ENCODE data around the gene MYO18A. TPM values are rescaled to one million over a fixed set of nuclear protein-coding genes. Genes with fewer than 3 reads are reported as not detected.
A peak's percentile ranks its signal among the peaks of the same experiment; 100 is the strongest.
"Not testable (repeated sequence)": the region's sequence is repeated elsewhere in the genome, so short reads cannot be mapped to it uniquely, and the experiment has no call there.

Gene MYO18A
- total and polyA plus RNA-seq, 11 donors: 83.5 to 340 (median 300) TPM

DNA sequence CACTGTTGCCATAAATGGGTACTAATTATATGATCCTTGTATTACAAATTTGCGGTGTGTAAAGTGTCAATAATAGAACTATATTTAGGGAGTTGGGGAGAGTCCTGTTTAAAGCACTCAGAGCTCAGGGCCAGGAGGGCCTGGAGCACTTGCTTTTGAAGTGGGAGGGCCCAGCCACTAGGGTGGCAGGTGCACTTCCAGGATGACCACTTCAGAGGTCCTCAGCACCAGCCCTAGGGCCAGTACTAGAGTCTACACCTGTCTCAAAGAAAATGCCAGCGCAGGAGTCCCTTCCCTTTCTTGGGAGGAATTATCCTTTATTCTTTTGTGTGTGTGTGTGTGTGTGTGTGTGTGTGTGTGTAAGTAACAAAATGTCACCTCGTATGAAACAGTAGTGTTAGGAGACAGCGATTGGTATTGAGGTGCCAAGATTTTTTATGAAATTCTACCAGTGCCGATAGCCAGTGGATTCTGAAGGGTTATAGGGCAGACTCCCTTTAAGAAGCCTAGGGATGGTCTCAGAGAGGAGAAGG is 31.9 kb downstream of the MYO18A start:
- H3K9me3 ChIP-seq: no peaks in the 10 kb centered on the region
- TF ChIP-seq, protein P1, sequence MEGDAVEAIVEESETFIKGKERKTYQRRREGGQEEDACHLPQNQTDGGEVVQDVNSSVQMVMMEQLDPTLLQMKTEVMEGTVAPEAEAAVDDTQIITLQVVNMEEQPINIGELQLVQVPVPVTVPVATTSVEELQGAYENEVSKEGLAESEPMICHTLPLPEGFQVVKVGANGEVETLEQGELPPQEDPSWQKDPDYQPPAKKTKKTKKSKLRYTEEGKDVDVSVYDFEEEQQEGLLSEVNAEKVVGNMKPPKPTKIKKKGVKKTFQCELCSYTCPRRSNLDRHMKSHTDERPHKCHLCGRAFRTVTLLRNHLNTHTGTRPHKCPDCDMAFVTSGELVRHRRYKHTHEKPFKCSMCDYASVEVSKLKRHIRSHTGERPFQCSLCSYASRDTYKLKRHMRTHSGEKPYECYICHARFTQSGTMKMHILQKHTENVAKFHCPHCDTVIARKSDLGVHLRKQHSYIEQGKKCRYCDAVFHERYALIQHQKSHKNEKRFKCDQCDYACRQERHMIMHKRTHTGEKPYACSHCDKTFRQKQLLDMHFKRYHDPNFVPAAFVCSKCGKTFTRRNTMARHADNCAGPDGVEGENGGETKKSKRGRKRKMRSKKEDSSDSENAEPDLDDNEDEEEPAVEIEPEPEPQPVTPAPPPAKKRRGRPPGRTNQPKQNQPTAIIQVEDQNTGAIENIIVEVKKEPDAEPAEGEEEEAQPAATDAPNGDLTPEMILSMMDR (IDR thresholded peaks at IDR 0.05): no peak
- no peak for TF ChIP-seq POLR2A (IDR thresholded peaks at IDR 0.05)
- 33 to 36% (median 34%) methylated on average over 5 of the region's 5 CpGs for WGBS, 4 donors
- ATAC-seq: no peak
- H3K27ac ChIP-seq: peak overlapping the region; percentile 7 to 87 (median 78)
- no peaks in the 10 kb centered on the region for H3K27me3 ChIP-seq
- no peaks in the 10 kb centered on the region for H3K36me3 ChIP-seq
- no peak for DNase-seq
- intact Hi-C loops (cut with DNase I): loop anchor here (2.0 to 10.0 kb wide), 9 partner anchors 30 to 416 kb away; partner anchors contain the start of genes MYO18A (in 6 of the 10), NUFIP2 (in 6 of the 10), ABHD15 (in 1 of the 10) and TP53I13 (in 1 of the 10)
- peaks cover 9 to 71% (median 37%) of the 10 kb centered on the region in 12 donors for H3K4me1 ChIP-seq
- H3K4me3 ChIP-seq: peak overlapping the region in 11 of 12 donors; percentile 21 to 68 (median 57)

DNA sequence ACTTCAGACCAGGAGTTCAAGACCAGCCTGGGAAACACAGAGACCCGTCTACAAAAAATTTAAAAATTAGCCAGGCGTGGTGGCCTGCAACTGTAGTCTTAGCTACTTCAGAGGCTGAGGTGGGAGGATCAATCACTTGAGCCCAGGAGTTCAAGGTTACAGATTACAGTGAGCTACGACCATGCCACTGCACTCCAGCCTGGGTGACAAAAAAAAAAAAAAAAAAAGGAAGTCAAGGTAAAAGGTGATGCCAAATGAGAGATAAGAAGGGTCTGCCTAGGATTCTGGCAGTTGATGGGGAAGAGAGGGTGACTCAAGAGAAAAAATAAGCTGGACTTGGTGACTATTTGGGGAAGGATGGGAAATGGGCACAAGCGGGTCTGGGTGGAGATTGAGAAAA is 32.5 kb downstream of the MYO18A start:
- 83 to 87% (median 85%) methylated on average over 4 of the region's 4 CpGs for WGBS, 4 donors
- Histone ChIP-seq H3K27me3 (no peaks in the 10 kb centered on the region), H3K4me3 (no peak overlapping the region), H3K27ac (peak overlapping the region in 4 of 12 donors; percentile 68 to 87 (median 80)), H3K4me1 (peaks cover 9 to 74% (median 38%) of the 10 kb centered on the region in 12 donors), H3K36me3 (no peaks in the 10 kb centered on the region), H3K9me3 (no peaks in the 10 kb centered on the region)
- ATAC-seq: no peak
- intact Hi-C loops (cut with DNase I): loop anchor here (2.0 to 10.0 kb wide), 9 partner anchors 31 to 417 kb away; partner anchors contain the start of genes MYO18A (in 6 of the 10), NUFIP2 (in 6 of the 10), ABHD15 (in 1 of the 10) and TP53I13 (in 1 of the 10)
- no peak for TF ChIP-seq POLR2A (IDR thresholded peaks at IDR 0.05)
- TF ChIP-seq, protein P1 (IDR thresholded peaks at IDR 0.05): no peak
- DNase-seq: no peak

DNA sequence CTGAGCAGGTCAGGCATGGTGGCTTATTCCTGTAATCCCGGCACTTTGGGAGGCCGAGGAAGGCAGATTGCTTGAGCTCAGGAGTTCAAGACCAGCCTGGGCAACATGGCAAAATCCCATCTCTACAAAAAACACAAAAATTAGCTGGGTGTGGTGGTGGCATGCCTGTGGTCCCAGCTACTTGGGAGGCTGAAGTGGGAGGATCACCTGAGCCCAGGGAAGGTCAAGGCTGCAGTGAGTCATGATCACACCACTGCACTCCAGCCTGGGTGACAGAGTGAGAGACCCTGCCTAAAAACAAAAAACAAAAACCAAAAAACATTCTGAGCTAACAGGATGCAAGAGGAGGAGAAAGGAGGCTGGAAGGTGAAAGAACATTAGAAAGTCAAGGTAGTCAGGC is 33.0 kb downstream of the MYO18A start:
- not testable (repeated sequence) for H3K27me3 ChIP-seq, H3K9me3 ChIP-seq, H3K4me3 ChIP-seq, ATAC-seq, DNase-seq, H3K36me3 ChIP-seq
- peak overlapping the region in 2 of 12 donors; percentile 0 to 36 for H3K27ac ChIP-seq
- intact Hi-C loops (cut with DNase I): loop anchor here in 8 of 10 donors (5.0 to 10.0 kb wide), 4 partner anchors 35 to 418 kb away; partner anchors contain the start of genes NUFIP2 (in 6 of the 8), ABHD15 (in 1 of the 8), MYO18A (in 1 of the 8) and TP53I13 (in 1 of the 8)
- peaks cover 9 to 77% (median 39%) of the 10 kb centered on the region in 12 donors for H3K4me1 ChIP-seq
- WGBS, 4 donors: 91 to 100% (median 96%) methylated on average over 2 of the region's 2 CpGs

DNA sequence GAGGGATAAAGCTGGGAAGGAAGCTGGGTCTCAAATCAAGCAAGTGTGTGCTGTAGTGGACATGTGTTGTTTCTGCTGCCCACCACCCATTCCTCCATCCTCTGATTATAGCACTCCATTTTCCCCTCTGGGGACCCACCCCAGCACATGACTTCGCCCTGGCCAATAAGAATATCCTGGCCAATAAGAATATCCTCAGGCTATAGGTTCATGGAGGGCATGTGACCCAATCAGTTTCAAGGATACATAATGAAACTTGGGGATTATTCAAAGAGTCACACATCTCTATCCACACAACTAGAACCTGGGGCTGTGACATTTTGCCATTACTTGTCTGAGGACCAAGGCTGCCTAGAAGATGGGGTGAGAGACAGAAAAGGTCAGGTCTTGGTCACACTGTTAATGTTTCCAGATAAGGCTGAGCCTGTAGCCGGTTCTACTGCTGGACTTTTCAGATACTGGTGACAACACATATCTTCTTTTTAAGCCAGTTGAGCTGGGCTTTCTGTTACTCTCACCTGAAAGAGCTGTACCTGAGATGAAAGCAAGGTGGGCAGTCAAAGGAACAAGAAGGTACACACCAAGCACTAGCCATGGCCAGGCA is 33.7 kb downstream of the MYO18A start:
- intact Hi-C loops (cut with DNase I): loop anchor here in 8 of 10 donors (5.0 to 10.0 kb wide), 4 partner anchors 36 to 418 kb away; partner anchors contain the start of genes NUFIP2 (in 6 of the 8), ABHD15 (in 1 of the 8), MYO18A (in 1 of the 8) and TP53I13 (in 1 of the 8)
- Histone ChIP-seq H3K9me3 (no peaks in the 10 kb centered on the region), H3K27me3 (no peaks in the 10 kb centered on the region), H3K4me1 (peaks cover 9 to 80% (median 44%) of the 10 kb centered on the region in 12 donors), H3K36me3 (no peaks in the 10 kb centered on the region), H3K4me3 (no peak overlapping the region), H3K27ac (peak overlapping the region in 5 of 12 donors; percentile 20 to 72 (median 36))
- WGBS, 4 donors: 65 to 79% (median 67%) methylated on average over 2 of the region's 2 CpGs
- TF ChIP-seq POLR2A (IDR thresholded peaks at IDR 0.05): no peak
- TF ChIP-seq, protein P1 (IDR thresholded peaks at IDR 0.05): no peak
- no peak for ATAC-seq
- no peak for DNase-seq
